Measurements from ENCODE around the gene SERPINB10.

Gene SERPINB10

GRCh38 chr18:63905361-63905760 lies 2.4 kb upstream of the SERPINB10 start:
- Histone ChIP-seq H3K27me3 (ENCODE audit: control insufficient read depth, low read length) (no peaks in the 10 kb centered on the region), H3K36me3 (ENCODE audit: control insufficient read depth, low read length) (no peaks in the 10 kb centered on the region), H3K4me1 (ENCODE audit: control insufficient read depth, low read length) (no peaks in the 10 kb centered on the region), H3F3A (ENCODE audit: control insufficient read depth, insufficient read depth) (no peaks in the 10 kb centered on the region), H3K79me2 (ENCODE audit: control insufficient read depth, low read length) (no peaks in the 10 kb centered on the region), H4K20me1 (ENCODE audit: control insufficient read depth, insufficient read depth, low read depth, low read length) (no peaks in the 10 kb centered on the region), H3K4me3 (ENCODE audit: low read length) (no peak overlapping the region), H3K9me2 (replicated peaks; ENCODE audit: control insufficient read depth, low read length) (no peaks in the 10 kb centered on the region), H3K9me3 (ENCODE audit: control insufficient read depth, insufficient read depth, low read length) (no peaks in the 10 kb centered on the region), H3K4me2 (ENCODE audit: low read length) (no peak overlapping the region), H3K27ac (ENCODE audit: low read depth, low read length) (no peak overlapping the region)
- TF ChIP-seq EZH2phosphoT487 (IDR thresholded peaks at IDR 0.05; ENCODE audit: borderline replicate concordance, low read length) = no peak
- TF ChIP-seq CTCF (IDR thresholded peaks at IDR 0.05; ENCODE audit: low read depth, low read length, poor library complexity, severe bottlenecking) = no peak

GRCh38 chr18:63906056-63906455 lies 1.7 kb upstream of the SERPINB10 start:
- Histone ChIP-seq H3K9me2 (replicated peaks; ENCODE audit: control insufficient read depth, low read length) (no peaks in the 10 kb centered on the region), H3F3A (ENCODE audit: control insufficient read depth, insufficient read depth) (no peaks in the 10 kb centered on the region), H3K79me2 (ENCODE audit: control insufficient read depth, low read length) (no peaks in the 10 kb centered on the region), H3K4me1 (ENCODE audit: control insufficient read depth, low read length) (no peaks in the 10 kb centered on the region), H3K27me3 (ENCODE audit: control insufficient read depth, low read length) (no peaks in the 10 kb centered on the region), H3K9me3 (ENCODE audit: control insufficient read depth, insufficient read depth, low read length) (no peaks in the 10 kb centered on the region), H3K27ac (ENCODE audit: low read depth, low read length) (no peak overlapping the region), H3K4me2 (ENCODE audit: low read length) (no peak overlapping the region), H4K20me1 (ENCODE audit: control insufficient read depth, insufficient read depth, low read depth, low read length) (no peaks in the 10 kb centered on the region), H3K36me3 (ENCODE audit: control insufficient read depth, low read length) (no peaks in the 10 kb centered on the region), H3K4me3 (ENCODE audit: low read length) (no peak overlapping the region)
- TF ChIP-seq EZH2phosphoT487 (IDR thresholded peaks at IDR 0.05; ENCODE audit: borderline replicate concordance, low read length) (no peak), CTCF (IDR thresholded peaks at IDR 0.05; ENCODE audit: low read depth, low read length, poor library complexity, severe bottlenecking) (no peak)

- H3K4me2 ChIP-seq (ENCODE audit: low read length) = no peak overlapping the region
- H4K20me1 ChIP-seq (ENCODE audit: control insufficient read depth, insufficient read depth, low read depth, low read length) = no peaks in the 10 kb centered on the region
- H3K4me3 ChIP-seq (ENCODE audit: low read length) = no peak overlapping the region
- no peaks in the 10 kb centered on the region for H3K79me2 ChIP-seq (ENCODE audit: control insufficient read depth, low read length)
- no peaks in the 10 kb centered on the region for H3K9me2 ChIP-seq (replicated peaks; ENCODE audit: control insufficient read depth, low read length)
- H3K4me1 ChIP-seq (ENCODE audit: control insufficient read depth, low read length) = no peaks in the 10 kb centered on the region
- H3K9me3 ChIP-seq (ENCODE audit: control insufficient read depth, insufficient read depth, low read length) = no peaks in the 10 kb centered on the region
- no peaks in the 10 kb centered on the region for H3K36me3 ChIP-seq (ENCODE audit: control insufficient read depth, low read length)
- TF ChIP-seq CTCF (IDR thresholded peaks at IDR 0.05; ENCODE audit: low read depth, low read length, poor library complexity, severe bottlenecking) = no peak
- no peak for TF ChIP-seq EZH2phosphoT487 (IDR thresholded peaks at IDR 0.05; ENCODE audit: borderline replicate concordance, low read length)
- H3K27me3 ChIP-seq (ENCODE audit: control insufficient read depth, low read length) = peaks cover 8% of the 10 kb centered on the region
- H3K27ac ChIP-seq (ENCODE audit: low read depth, low read length) = no peak overlapping the region
- no peaks in the 10 kb centered on the region for H3F3A ChIP-seq (ENCODE audit: control insufficient read depth, insufficient read depth)
Observed at GRCh38 chr18:63908858-63909257, 1.1 kb downstream of the SERPINB10 start.

- Histone ChIP-seq H3F3A (ENCODE audit: control insufficient read depth, insufficient read depth) (no peaks in the 10 kb centered on the region), H3K9me3 (ENCODE audit: control insufficient read depth, insufficient read depth, low read length) (no peaks in the 10 kb centered on the region), H3K36me3 (ENCODE audit: control insufficient read depth, low read length) (no peaks in the 10 kb centered on the region), H3K4me2 (ENCODE audit: low read length) (no peak overlapping the region), H3K79me2 (ENCODE audit: control insufficient read depth, low read length) (no peaks in the 10 kb centered on the region), H4K20me1 (ENCODE audit: control insufficient read depth, insufficient read depth, low read depth, low read length) (no peaks in the 10 kb centered on the region), H3K27ac (ENCODE audit: low read depth, low read length) (no peak overlapping the region), H3K27me3 (ENCODE audit: control insufficient read depth, low read length) (peaks cover 10% of the 10 kb centered on the region), H3K4me1 (ENCODE audit: control insufficient read depth, low read length) (no peaks in the 10 kb centered on the region), H3K9me2 (replicated peaks; ENCODE audit: control insufficient read depth, low read length) (no peaks in the 10 kb centered on the region), H3K4me3 (ENCODE audit: low read length) (no peak overlapping the region)
- TF ChIP-seq CTCF (IDR thresholded peaks at IDR 0.05; ENCODE audit: low read depth, low read length, poor library complexity, severe bottlenecking) = no peak
- no peak for TF ChIP-seq EZH2phosphoT487 (IDR thresholded peaks at IDR 0.05; ENCODE audit: borderline replicate concordance, low read length)
Observed at GRCh38 chr18:63909870-63910269, 2.1 kb downstream of the SERPINB10 start.
